Measurements from ENCODE around the gene DPH1.

DNA sequence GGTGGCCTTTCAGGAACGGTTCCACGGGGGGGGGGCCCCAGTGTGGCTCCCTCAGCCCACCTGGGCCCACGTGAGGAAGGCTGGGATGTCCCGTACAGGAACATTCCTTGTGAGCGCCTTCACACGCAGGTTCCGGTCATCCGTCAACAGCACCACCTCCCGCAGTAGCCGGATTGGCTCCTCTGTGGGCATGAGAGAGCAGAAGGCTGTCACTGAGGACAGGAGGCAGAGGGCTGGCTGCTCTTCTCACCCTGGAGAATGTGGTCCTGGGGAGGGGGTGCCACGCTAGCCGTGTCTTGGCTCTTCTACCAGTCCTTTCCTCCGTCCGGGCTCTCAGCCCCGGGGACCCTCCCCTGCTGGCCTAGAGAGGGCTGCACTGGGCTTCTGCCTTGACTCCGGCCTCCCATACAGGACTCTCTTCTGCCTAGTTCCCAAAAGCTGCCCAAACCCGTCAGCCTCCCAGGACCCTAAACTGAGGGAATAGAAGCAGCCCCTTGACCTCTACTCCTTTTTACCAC, 31.5 kb downstream of the DPH1 start:
- TF ChIP-seq, protein P1, sequence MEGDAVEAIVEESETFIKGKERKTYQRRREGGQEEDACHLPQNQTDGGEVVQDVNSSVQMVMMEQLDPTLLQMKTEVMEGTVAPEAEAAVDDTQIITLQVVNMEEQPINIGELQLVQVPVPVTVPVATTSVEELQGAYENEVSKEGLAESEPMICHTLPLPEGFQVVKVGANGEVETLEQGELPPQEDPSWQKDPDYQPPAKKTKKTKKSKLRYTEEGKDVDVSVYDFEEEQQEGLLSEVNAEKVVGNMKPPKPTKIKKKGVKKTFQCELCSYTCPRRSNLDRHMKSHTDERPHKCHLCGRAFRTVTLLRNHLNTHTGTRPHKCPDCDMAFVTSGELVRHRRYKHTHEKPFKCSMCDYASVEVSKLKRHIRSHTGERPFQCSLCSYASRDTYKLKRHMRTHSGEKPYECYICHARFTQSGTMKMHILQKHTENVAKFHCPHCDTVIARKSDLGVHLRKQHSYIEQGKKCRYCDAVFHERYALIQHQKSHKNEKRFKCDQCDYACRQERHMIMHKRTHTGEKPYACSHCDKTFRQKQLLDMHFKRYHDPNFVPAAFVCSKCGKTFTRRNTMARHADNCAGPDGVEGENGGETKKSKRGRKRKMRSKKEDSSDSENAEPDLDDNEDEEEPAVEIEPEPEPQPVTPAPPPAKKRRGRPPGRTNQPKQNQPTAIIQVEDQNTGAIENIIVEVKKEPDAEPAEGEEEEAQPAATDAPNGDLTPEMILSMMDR (IDR thresholded peaks at IDR 0.05; ENCODE audit: low read depth, low read length) = no peak
- TF ChIP-seq MYC (IDR thresholded peaks at IDR 0.05; ENCODE audit: low read depth, low read length) = no peak
